ENCODE data around the gene C10orf95. TPM values are rescaled to one million over a fixed set of nuclear protein-coding genes. Genes with fewer than 3 reads are reported as not detected.

Gene C10orf95
- polyA plus RNA-seq, 1 of the 3 experiments (the other 2 are of a cell fraction): 0.07 TPM

GRCh38 chr10:102435529-102436233, 15.7 kb downstream of the C10orf95 start:
- ChIA-PET CTCF (interaction anchor here (1.3 to 3.7 kb wide), 3 partner anchors 14 to 36 kb away, joined by 4 to 23 read pairs (median 10); partner anchors contain the start of genes C10orf95 and FBXL15), POLR2A (interaction anchor here (1.0 to 2.5 kb wide), 3 partner anchors 13 to 15 kb away, joined by 3 to 8 read pairs (median 4); partner anchors contain the start of gene C10orf95)
- Histone ChIP-seq H2AFZ (ENCODE audit: low read depth) (no peak overlapping the region), H3K9me2 (no peaks in the 10 kb centered on the region), H3K4me3 (ENCODE audit: low read depth in 2 of 2, low read length in 1 of 2) (no peak overlapping the region), H3K9ac (no peak overlapping the region), H3K27me3 (ENCODE audit: insufficient read depth) (no peaks in the 10 kb centered on the region), H3K9me3 (no peaks in the 10 kb centered on the region), H3K27ac (ENCODE audit: low read depth in 2 of 2, low read length in 1 of 2) (no peak overlapping the region), H3K4me2 (no peak overlapping the region), H3K4me1 (ENCODE audit: control insufficient read depth in 1 of 2, insufficient read depth in 2 of 2, low read depth in 1 of 2, low read length in 1 of 2) (peaks cover 0 to 6% of the 10 kb centered on the region in 2 experiments; a peak in 1 of 4 replicates), H3K79me2 (ENCODE audit: insufficient read depth) (peaks cover 14% of the 10 kb centered on the region), H3F3A (replicated peaks; ENCODE audit: insufficient read depth) (no peaks in the 10 kb centered on the region), H3K36me3 (replicated peaks in 1 of 2; ENCODE audit: control insufficient read depth in 1 of 2, insufficient read depth in 2 of 2, low read length in 1 of 2) (peaks cover 0 to under 1% of the 10 kb centered on the region in 2 experiments), H4K20me1 (ENCODE audit: insufficient read depth) (no peaks in the 10 kb centered on the region)
- no peak for DNase-seq
- TF ChIP-seq NFIC (IDR thresholded peaks at IDR 0.05; ENCODE audit: borderline replicate concordance) (no peak), FOXM1 (IDR thresholded peaks at IDR 0.05; ENCODE audit: low read depth) (no peak), NRF1 (IDR thresholded peaks at IDR 0.05; ENCODE audit: low read depth, low read length) (no peak)
- 65% methylated on average over 9 of the region's 14 CpGs for WGBS (ENCODE audit: low lambda C conversion rate)

- Histone ChIP-seq H3K9ac (no peak overlapping the region), H3K4me1 (ENCODE audit: control insufficient read depth in 1 of 2, insufficient read depth in 2 of 2, low read depth in 1 of 2, low read length in 1 of 2) (peaks cover 0 to 6% of the 10 kb centered on the region in 2 experiments; a peak in 1 of 4 replicates), H3K79me2 (ENCODE audit: insufficient read depth) (peaks cover 14% of the 10 kb centered on the region), H3K4me3 (ENCODE audit: low read depth in 2 of 2, low read length in 1 of 2) (no peak overlapping the region), H3K9me3 (no peaks in the 10 kb centered on the region), H3K36me3 (replicated peaks in 1 of 2; ENCODE audit: control insufficient read depth in 1 of 2, insufficient read depth in 2 of 2, low read length in 1 of 2) (peaks cover 0 to 3% of the 10 kb centered on the region in 2 experiments), H3F3A (replicated peaks; ENCODE audit: insufficient read depth) (no peaks in the 10 kb centered on the region), H2AFZ (ENCODE audit: low read depth) (no peak overlapping the region), H3K9me2 (no peaks in the 10 kb centered on the region), H3K27me3 (ENCODE audit: insufficient read depth) (no peaks in the 10 kb centered on the region), H4K20me1 (ENCODE audit: insufficient read depth) (no peaks in the 10 kb centered on the region), H3K4me2 (no peak overlapping the region), H3K27ac (ENCODE audit: low read depth in 2 of 2, low read length in 1 of 2) (no peak overlapping the region)
- CTCF ChIA-PET: interaction anchor here (1.9 to 3.7 kb wide), 2 partner anchors 13 to 35 kb away, joined by 10 to 23 read pairs; partner anchors contain the start of gene FBXL15
- POLR2A ChIA-PET: interaction anchor here (1.0 to 2.5 kb wide), 3 partner anchors 12 to 16 kb away, joined by 3 to 8 read pairs (median 4); partner anchors contain the start of gene C10orf95
- DNase-seq: no peak
- WGBS (ENCODE audit: low lambda C conversion rate): 90% methylated on average over 5 of the region's 5 CpGs
- TF ChIP-seq, protein P1, sequence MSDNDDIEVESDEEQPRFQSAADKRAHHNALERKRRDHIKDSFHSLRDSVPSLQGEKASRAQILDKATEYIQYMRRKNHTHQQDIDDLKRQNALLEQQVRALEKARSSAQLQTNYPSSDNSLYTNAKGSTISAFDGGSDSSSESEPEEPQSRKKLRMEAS (IDR thresholded peaks at IDR 0.05; ENCODE audit: low read depth): no peak
- TF ChIP-seq TAF1 (IDR thresholded peaks at IDR 0.05; ENCODE audit: borderline replicate concordance, low read depth, low read length) (no peak), NRF1 (IDR thresholded peaks at IDR 0.05; ENCODE audit: low read depth, low read length) (no peak), EZH2phosphoT487 (IDR thresholded peaks at IDR 0.05; ENCODE audit: borderline replicate concordance, low read depth) (no peak), CTCF (IDR thresholded peaks at IDR 0.05) (no peak), FOXJ3 (CRISPR knock-in tag; IDR thresholded peaks at IDR 0.05) (no peak), POLR2AphosphoS5 (IDR thresholded peaks at IDR 0.05; ENCODE audit: low read depth, low read length) (no peak), JUND (IDR thresholded peaks at IDR 0.05) (no peak), TEAD4 (IDR thresholded peaks at IDR 0.05; ENCODE audit: borderline replicate concordance, insufficient read depth) (no peak), MXI1 (IDR thresholded peaks at IDR 0.05; ENCODE audit: low read depth, low read length) (no peak), SMC3 (IDR thresholded peaks at IDR 0.05; ENCODE audit: low read depth, low read length) (no peak), GATA2 (CRISPR knock-in tag; IDR thresholded peaks at IDR 0.05) (no peak), ELF1 (IDR thresholded peaks at IDR 0.05) (no peak)
- TF ChIP-seq, protein P2, sequence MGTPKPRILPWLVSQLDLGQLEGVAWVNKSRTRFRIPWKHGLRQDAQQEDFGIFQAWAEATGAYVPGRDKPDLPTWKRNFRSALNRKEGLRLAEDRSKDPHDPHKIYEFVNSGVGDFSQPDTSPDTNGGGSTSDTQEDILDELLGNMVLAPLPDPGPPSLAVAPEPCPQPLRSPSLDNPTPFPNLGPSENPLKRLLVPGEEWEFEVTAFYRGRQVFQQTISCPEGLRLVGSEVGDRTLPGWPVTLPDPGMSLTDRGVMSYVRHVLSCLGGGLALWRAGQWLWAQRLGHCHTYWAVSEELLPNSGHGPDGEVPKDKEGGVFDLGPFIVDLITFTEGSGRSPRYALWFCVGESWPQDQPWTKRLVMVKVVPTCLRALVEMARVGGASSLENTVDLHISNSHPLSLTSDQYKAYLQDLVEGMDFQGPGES (IDR thresholded peaks at IDR 0.05; ENCODE audit: low read depth, low read length): no peak
- TF ChIP-seq, protein P3, sequence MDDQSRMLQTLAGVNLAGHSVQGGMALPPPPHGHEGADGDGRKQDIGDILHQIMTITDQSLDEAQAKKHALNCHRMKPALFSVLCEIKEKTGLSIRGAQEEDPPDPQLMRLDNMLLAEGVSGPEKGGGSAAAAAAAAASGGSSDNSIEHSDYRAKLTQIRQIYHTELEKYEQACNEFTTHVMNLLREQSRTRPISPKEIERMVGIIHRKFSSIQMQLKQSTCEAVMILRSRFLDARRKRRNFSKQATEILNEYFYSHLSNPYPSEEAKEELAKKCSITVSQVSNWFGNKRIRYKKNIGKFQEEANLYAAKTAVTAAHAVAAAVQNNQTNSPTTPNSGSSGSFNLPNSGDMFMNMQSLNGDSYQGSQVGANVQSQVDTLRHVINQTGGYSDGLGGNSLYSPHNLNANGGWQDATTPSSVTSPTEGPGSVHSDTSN (IDR thresholded peaks at IDR 0.05): no peak
- TF ChIP-seq, protein P4, sequence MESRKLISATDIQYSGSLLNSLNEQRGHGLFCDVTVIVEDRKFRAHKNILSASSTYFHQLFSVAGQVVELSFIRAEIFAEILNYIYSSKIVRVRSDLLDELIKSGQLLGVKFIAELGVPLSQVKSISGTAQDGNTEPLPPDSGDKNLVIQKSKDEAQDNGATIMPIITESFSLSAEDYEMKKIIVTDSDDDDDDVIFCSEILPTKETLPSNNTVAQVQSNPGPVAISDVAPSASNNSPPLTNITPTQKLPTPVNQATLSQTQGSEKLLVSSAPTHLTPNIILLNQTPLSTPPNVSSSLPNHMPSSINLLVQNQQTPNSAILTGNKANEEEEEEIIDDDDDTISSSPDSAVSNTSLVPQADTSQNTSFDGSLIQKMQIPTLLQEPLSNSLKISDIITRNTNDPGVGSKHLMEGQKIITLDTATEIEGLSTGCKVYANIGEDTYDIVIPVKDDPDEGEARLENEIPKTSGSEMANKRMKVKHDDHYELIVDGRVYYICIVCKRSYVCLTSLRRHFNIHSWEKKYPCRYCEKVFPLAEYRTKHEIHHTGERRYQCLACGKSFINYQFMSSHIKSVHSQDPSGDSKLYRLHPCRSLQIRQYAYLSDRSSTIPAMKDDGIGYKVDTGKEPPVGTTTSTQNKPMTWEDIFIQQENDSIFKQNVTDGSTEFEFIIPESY (IDR thresholded peaks at IDR 0.05; ENCODE audit: borderline replicate concordance, low read depth): no peak
Observed at GRCh38 chr10:102435133-102435497, 16.2 kb downstream of the C10orf95 start.

All from SK-N-SH (cell line).